ENCODE results near the gene NAIF1. TPM values are rescaled to one million over a fixed set of nuclear protein-coding genes. Genes with fewer than 3 reads are reported as not detected.
"Not testable (repeated sequence)": the region's sequence is repeated elsewhere in the genome, so short reads cannot be mapped to it uniquely, and the experiment has no call there.

Gene NAIF1
- total RNA-seq (2014; rRNA removed; shearing (Covaris generic)): 17.3 and 17.9 TPM in 2 replicates

DNA sequence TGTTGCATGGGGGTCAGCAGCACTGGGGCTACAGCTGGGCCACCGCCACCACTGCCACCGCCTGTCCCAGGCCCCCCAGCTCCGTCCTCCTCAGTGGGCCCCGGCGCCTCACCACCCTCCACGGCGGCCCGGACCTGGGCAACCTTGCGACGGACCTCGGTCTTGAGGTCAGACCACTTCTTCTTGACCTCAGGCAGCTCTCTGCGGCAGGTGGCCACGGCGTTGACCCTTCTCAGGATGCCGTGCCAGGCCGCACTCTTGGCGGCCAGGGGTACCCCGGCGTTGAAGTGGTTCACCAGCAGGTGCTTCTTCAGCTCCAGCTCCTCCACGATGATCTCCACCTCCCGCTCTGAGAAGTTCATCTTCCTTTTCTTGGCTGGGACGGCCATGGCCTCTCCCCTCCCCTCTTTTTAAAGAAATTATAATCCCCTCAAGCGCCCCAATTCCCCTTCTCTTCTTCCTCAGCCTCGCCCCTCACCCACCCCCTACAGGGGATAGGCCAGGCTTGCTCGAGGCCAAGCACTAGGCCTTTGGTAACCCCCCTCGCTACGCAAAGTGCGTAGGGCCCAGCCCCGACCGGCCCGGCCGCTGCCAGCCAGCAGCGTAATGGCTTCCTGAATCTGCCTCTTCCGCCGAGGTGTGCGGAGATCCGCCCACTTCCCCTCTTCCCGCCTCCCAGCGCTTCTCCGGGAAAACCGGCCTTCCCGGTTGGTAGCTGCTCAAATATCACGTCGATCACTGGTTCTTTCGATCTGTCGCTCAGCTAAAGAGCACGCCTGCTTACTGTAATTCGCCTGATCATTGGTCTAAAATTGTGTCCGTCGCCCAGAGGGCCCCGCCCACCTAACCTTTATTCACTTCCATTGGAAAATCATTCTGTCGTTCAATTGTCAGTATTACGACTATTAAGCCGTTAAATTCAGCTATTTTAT is at the start of gene NAIF1:
NAIF1 (minus strand) TSS at position 608 of the 932 bp plus-strand sequence; CDS start at position 389, 219 bp downstream.
- DNase-seq (ENCODE audit: low spot score): peak; percentile 98

DNA sequence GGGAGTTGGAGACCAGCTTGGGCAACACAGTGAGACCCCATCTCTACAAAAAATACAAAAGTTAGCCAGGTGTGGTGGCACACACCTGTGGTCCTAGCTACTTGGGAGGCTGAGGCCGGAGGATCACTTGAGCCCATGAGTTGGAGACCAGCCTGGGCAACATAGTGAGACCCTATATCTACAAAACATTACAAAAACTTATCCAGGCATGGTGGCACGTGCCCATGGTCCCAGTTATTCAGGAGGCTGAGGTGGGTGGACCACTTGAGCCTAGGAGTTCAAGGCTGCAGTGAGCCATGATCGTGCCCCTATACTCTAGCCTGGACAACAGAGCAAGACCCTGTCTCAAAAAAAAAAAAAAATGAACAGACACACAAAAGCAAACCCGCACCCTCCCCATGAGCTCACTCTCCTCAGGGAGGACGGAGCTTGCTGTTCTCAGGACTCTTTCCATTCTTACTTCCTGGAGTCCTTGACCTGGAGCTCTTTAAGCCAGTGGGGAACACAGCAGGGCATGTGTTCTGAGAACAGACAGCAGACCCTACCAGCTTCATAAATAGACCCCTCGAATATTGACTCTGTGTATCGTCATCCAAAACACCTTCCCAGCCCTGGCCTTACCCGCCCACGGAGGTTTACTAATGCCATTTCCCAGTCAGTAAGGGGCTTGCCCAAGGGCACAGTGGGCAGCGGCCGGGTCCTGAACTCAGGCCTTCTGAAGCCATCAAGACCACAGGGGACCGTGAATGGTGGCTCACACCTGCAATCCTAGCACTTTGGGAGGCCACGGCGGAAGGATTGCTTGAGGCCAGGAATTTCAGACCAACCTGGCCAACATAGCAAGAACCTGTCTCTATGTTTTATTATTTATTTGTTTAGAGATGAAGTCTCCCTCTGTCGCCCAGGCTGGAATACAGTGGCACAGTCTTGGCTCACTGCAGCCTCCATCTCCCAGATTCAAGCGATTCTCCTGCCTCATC is 49.3 kb upstream of the NAIF1 start:
- no peak for DNase-seq (ENCODE audit: low spot score)

DNA sequence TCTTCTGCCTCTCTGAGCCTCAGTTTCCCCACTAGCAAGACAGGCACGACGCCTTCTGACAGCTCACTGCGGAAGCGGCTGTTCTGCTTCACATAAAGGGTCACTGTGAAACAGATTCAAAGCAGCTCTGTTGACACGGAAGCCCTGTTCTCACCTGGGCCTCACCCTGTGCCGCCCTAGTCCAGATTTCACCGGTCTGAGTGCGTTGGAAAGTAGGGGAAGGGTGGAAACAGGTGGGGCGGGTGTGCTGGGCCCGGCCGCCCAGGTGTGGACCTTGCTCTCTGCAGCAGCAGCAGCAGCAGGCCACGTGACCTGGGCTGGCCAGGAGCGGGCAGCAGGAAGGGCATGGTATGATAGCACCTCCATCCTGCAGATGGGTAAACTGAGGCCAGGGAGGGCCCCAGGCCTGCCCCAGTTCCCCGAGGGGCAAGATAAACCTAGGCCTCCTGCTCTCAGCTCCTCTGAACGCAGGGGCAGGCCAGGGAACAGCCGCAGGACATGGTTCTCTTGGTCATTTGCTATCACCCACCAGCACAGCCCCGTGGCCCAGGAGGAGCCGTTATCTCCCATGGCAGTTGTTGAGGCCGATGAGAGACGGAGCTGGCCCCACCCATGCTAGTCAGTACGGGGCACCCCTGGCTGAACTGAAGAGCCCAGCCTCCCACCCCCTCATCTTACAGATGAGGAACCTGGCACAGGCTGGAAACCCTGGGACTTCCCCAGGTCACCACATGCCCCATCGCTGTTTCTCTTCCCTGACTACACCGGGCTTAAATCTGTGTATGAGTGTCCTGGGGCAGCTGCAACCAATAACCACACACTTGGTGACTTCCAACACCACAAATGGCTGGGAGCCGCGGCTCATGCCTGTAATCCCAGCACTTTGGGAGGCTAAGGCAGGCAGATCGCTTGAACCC is 48.3 kb upstream of the NAIF1 start:
- peak; percentile 96 for DNase-seq (ENCODE audit: low spot score)

DNA sequence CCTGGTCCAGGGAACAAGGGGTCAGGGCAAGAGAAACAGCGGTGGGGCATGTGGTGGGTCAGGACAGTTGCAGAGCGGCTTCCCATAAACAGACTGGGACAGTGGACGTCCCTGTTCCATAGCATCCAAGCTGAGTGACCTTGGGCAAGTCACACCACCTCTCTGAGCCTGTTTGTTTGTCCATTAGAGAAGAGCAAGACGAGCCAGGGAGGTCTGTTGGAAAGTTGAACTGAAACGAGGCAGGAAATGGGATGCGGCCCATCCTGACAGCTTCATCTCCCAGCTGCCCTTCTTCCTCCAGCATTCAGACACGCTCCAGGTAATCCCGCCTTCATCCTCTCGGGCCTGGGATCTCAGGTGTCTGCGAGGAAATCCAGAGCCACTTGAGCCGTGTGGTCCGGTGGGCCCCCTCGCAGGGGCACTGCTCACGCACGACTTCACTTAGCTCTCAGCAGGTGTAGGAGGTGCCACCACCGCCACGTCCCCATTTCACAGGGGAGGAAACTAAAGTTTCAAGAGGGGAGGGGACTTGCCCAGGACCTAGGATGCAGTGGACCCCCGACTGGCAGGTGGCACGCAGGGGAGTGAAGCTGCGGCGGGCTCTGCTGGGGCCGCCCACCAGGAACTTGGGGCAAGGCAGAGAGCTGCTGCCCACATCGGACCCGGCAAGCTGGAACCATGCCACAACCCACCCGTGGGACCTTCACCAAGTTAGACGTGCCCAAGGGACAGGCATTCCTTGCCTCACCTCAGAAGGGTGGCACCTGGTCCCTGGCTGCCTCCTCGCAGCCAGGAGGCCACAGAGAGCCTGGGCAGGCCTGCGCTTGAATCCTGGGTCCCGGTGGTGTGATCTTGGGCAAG is 47.4 kb upstream of the NAIF1 start:
- DNase-seq (ENCODE audit: low spot score): no peak

GRCh38 chr9:128113526-128114325 is 46.6 kb upstream of the NAIF1 start:
- DNase-seq (ENCODE audit: low spot score): no peak

- not testable (repeated sequence) for DNase-seq (ENCODE audit: low spot score)
Measured at GRCh38 chr9:128111726-128112125, 44.6 kb upstream of the NAIF1 start.

DNA sequence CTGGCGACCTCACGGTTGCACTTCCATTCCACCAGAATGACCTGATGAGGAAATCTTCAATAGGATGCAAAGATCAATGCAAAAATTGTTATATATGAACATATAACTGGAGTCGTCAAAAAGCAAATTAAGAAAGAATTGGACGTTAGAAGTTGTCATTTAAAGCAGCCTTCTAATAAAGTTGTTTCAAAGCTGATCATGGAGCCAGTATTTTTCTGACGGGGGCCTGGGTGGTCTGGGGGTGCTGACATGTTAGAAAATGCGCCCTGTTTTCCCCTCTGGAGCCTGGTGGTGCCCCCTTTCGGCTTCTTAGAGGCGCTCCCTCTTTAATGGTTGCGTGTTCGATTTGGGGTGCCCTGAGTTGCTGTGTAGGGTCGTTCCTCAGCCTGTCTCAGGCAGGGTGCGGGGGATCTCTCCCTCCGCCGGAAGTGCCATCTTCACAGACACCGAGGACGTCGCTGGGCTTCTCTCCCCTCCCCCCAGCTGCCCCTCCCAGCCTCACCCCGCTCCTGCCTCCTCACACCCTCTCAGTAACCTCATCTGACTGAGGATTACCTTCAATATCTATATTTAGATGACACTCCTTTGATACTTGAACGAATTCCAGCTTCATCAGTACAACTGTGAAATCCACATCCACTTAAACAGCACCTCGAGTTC is 42.1 kb upstream of the NAIF1 start:
- DNase-seq (ENCODE audit: low spot score): no peak

DNA sequence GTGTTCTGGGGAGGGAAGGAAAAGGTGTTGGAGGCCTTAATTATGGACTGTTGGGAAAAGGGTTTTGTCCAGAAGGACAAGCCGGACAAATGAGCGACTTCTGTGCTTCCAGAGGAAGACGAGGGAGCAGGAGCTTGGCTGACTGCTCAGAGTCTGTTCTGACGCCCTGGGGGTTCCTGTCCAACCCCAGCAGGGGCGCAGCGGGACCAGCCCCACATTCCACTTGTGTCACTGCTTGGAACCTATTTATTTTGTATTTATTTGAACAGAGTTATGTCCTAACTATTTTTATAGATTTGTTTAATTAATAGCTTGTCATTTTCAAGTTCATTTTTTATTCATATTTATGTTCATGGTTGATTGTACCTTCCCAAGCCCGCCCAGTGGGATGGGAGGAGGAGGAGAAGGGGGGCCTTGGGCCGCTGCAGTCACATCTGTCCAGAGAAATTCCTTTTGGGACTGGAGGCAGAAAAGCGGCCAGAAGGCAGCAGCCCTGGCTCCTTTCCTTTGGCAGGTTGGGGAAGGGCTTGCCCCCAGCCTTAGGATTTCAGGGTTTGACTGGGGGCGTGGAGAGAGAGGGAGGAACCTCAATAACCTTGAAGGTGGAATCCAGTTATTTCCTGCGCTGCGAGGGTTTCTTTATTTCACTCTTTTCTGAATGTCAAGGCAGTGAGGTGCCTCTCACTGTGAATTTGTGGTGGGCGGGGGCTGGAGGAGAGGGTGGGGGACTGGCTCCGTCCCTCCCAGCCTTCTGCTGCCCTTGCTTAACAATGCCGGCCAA is 41.3 kb upstream of the NAIF1 start:
- DNase-seq (ENCODE audit: low spot score): no peak

DNA sequence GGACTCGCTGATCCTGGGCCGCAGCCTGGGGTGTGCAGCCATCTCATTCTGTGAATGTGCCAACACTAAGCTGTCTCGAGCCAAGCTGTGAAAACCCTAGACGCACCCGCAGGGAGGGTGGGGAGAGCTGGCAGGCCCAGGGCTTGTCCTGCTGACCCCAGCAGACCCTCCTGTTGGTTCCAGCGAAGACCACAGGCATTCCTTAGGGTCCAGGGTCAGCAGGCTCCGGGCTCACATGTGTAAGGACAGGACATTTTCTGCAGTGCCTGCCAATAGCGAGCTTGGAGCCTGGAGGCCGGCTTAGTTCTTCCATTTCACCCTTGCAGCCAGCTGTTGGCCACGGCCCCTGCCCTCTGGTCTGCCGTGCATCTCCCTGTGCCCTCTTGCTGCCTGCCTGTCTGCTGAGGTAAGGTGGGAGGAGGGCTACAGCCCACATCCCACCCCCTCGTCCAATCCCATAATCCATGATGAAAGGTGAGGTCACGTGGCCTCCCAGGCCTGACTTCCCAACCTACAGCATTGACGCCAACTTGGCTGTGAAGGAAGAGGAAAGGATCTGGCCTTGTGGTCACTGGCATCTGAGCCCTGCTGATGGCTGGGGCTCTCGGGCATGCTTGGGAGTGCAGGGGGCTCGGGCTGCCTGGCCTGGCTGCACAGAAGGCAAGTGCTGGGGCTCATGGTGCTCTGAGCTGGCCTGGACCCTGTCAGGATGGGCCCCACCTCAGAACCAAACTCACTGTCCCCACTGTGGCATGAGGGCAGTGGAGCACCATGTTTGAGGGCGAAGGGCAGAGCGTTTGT is 40.5 kb upstream of the NAIF1 start:
- DNase-seq (ENCODE audit: low spot score): no peak

- DNase-seq (ENCODE audit: low spot score): no peak
Measured at GRCh38 chr9:128106940-128107467, 39.9 kb upstream of the NAIF1 start.

DNA sequence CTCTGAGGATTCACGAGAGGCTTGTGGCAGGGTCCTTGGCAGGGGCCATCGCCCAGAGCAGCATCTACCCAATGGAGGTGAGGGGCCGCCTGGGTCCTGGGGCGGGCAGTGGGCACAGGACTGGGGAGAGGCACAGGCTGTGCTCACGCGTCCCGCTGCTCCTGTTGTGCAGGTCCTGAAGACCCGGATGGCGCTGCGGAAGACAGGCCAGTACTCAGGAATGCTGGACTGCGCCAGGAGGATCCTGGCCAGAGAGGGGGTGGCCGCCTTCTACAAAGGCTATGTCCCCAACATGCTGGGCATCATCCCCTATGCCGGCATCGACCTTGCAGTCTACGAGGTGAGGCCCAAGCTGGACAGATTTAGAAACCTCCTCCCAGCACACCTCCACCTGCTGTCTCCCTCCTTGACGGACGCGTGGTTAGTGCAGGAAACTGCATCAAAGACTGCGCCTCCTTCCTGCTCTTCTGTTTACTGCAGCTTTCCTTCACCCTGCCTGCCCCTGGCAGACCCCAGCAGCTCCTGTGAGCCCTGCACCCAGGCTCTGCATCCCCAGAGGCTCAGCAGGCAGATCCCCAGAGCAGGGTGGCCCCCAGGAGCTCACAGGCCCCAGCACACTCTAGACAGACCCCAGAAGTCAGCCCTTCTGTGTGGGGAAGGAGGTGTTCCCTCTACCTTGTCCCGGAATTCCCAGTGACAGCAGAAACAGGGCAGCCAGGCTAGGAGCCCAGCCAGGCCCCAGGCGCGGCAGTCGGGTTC is 39.2 kb upstream of the NAIF1 start:
- no peak for DNase-seq (ENCODE audit: low spot score)

- DNase-seq (ENCODE audit: low spot score): no peak
Measured at GRCh38 chr9:128105538-128106175, 38.5 kb upstream of the NAIF1 start.

GRCh38 chr9:128104171-128104618 is 37.1 kb upstream of the NAIF1 start:
- peak; percentile 66 for DNase-seq (ENCODE audit: low spot score)

- DNase-seq (ENCODE audit: low spot score): no peak
Measured at GRCh38 chr9:128103589-128103962, 36.5 kb upstream of the NAIF1 start.

DNA sequence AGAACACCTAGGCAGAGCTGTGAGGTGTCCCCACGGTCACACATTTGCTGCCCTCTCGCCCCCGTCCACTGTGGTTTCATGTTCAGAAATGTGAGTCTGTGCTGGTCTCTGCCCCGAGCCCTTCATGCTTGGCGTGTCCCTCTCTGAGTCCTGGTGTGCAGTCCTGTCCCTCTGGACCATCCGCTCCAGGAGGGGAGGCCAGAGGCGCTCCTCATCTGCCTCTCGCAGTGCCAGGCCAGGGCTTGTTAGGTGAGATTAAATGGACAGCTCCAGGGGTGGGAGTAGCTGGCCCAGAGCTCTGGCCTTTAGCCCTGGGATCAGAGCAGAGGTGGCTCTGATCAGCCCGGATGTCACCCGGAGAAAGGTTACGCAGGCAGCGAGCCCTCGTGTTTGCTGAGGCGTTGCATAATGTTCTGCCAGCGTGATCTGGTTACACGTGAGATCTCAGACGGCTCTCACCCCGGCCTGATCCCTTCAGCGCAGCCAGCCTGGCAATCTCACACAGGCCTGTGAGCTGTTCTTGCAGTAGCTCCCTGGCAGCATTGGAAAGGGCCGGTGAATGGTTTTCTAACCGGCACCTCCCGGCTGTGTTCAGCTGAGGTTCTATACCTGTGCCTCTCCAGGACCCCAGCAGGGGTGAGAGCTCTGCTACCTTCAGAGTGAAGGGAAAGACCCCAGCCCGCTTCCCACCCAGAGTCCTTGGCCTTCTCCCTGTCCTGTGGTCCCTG is 35.9 kb upstream of the NAIF1 start:
- DNase-seq (ENCODE audit: low spot score): no peak
